Endothelial cell of umbilical vein (primary cell): Measurements from ENCODE around the gene MINDY3. TPM values are rescaled to one million over a fixed set of nuclear protein-coding genes. Genes with fewer than 3 reads are reported as not detected.
A peak's percentile ranks its signal among the peaks of the same experiment; 100 is the strongest.

Source experiments
- BruUV-seq: library from RNA; stranded (reverse); fragments of 400-500 nt; replicated peaks from 2 replicates; lab custom pipeline; 2021; lab: Mats Ljungman, UMichigan
- CTCF ChIA-PET: fragments of 300-600, 350-600 bp; sonication (Branson Sonifier 250); formaldehyde crosslinking; loops from one replicate; lab custom pipeline; 2021; ENCODE audit warnings: antibody characterized with exemption, inconsistent platforms; lab: Charles Lee
- POLR2A ChIA-PET: fragments of 300-600, 350-600 bp; sonication (Branson Sonifier 250); formaldehyde crosslinking; loops from one replicate; lab custom pipeline; 2021; ENCODE audit warnings: antibody characterized with exemption, inconsistent platforms; lab: Charles Lee
- DNase-seq: peaks from one replicate; pipeline ENCODE4 v3.0.0-alpha.2; 2011; ENCODE audit warnings: low read depth, low spot score
- FAIRE-seq: peaks from 2 replicates; lab custom pipeline; 2011; peaks lifted over from hg19 to GRCh38; lab: Jason Lieb, UNC
- H2AFZ ChIP-seq: 2 replicates; pipeline ENCODE4 v1.6.0; 2012; ENCODE audit warnings: low read depth, low read length, control low read depth, inconsistent platforms
- H3K27ac ChIP-seq: 2 replicates; pipeline ENCODE4 v1.5.1; 2011; ENCODE audit warnings: low read depth, mild to moderate bottlenecking, control low read depth, low read length, moderate library complexity; ENCODE audit not compliant: insufficient read depth
- H3K27me3 ChIP-seq, 2 experiments: 2 replicates each; pipeline versions ENCODE4 v1.6.0 to v1.6.1; 2011; ENCODE audit warnings: low read length in 2 of 2, mixed read lengths in 1 of 2; ENCODE audit not compliant: control insufficient read depth in 2 of 2, insufficient read depth in 2 of 2
- H3K36me3 ChIP-seq, 2 experiments: 2 replicates in 1 of 2; 3 replicates in 1 of 2; pipeline ENCODE4 v1.5.1; 2011; ENCODE audit warnings: low read length in 2 of 2, mild to moderate bottlenecking in 1 of 2, moderate library complexity in 1 of 2; ENCODE audit not compliant: control insufficient read depth in 2 of 2, insufficient read depth in 2 of 2; ENCODE audit errors: extremely low read depth in 1 of 2
- H3K4me1 ChIP-seq: 3 replicates; pipeline ENCODE4 v1.5.1; 2011; ENCODE audit warnings: mild to moderate bottlenecking, low read length; ENCODE audit not compliant: control insufficient read depth, insufficient read depth; ENCODE audit errors: extremely low read depth
- H3K4me2 ChIP-seq: 2 replicates; pipeline ENCODE4 v1.6.1; 2011; ENCODE audit warnings: low read length, control low read depth, mixed read lengths; ENCODE audit not compliant: insufficient read depth
- H3K4me3 ChIP-seq, 3 experiments: fragments of 200-600 bp in 1 of 3; sonication (generic), shearing (Covaris generic) in 1 of 3; replicated peaks in 1 of 3; 2 replicates each; pipeline ENCODE4 v1.5.1; 2011 to 2016; ENCODE audit warnings: control low read depth in 3 of 3, low read length in 3 of 3, mild to moderate bottlenecking in 2 of 3, inconsistent platforms in 1 of 3, low read depth in 1 of 3, moderate library complexity in 1 of 3; ENCODE audit not compliant: insufficient read depth in 1 of 3
- H3K79me2 ChIP-seq: 2 replicates; pipeline ENCODE4 v1.6.0; 2012; ENCODE audit warnings: low read length, inconsistent platforms; ENCODE audit not compliant: control insufficient read depth, insufficient read depth
- H3K9ac ChIP-seq: replicated peaks from 2 replicates; pipeline ENCODE3; 2011; ENCODE audit warnings: low read length, control low read depth; ENCODE audit not compliant: insufficient read depth; ENCODE audit errors: extremely low read depth
- H3K9me1 ChIP-seq: replicated peaks from 3 replicates; pipeline ENCODE4 v1.6.0; 2011; ENCODE audit warnings: mild to moderate bottlenecking, low read length; ENCODE audit not compliant: control insufficient read depth, insufficient read depth; ENCODE audit errors: extremely low read depth
- H3K9me3 ChIP-seq: replicated peaks from 2 replicates; pipeline ENCODE4 v1.5.1; 2012; ENCODE audit warnings: low read length, inconsistent platforms; ENCODE audit not compliant: control insufficient read depth, insufficient read depth
- H4K20me1 ChIP-seq: replicated peaks from 2 replicates; pipeline ENCODE3; 2011; ENCODE audit warnings: mild to moderate bottlenecking, low read length; ENCODE audit not compliant: control insufficient read depth, insufficient read depth; ENCODE audit errors: extremely low read depth
- CTCF ChIP-seq, 2 donors: IDR thresholded peaks; 1 replicate in 1 of 2; 2 replicates in 1 of 2; pipeline ENCODE4 v1.5.1; 2011; ENCODE audit warnings: low read length in 2 of 2, mild to moderate bottlenecking in 2 of 2, moderate library complexity in 2 of 2, control low read depth in 1 of 2, inconsistent platforms in 1 of 2, low read depth in 1 of 2; ENCODE audit not compliant: insufficient read depth in 1 of 2; ENCODE audit errors: extremely low read depth in 1 of 2
- EZH2 ChIP-seq: IDR thresholded peaks from 2 replicates; pipeline ENCODE4 v1.6.1; 2012; ENCODE audit warnings: borderline replicate concordance, low read depth, mild to moderate bottlenecking, moderate library complexity, low read length, inconsistent platforms; ENCODE audit not compliant: severe bottlenecking
- FOS ChIP-seq: IDR thresholded peaks from 2 replicates; pipeline ENCODE4 v1.6.1; 2011; ENCODE audit warnings: mild to moderate bottlenecking, low read length, moderate library complexity, borderline replicate concordance; ENCODE audit not compliant: insufficient read depth
- GATA2 ChIP-seq: IDR thresholded peaks from 2 replicates; pipeline ENCODE4 v1.7.0; 2011; ENCODE audit warnings: low read depth, mild to moderate bottlenecking, moderate library complexity, mixed read lengths, low read length; ENCODE audit not compliant: insufficient read length, insufficient read depth
- JUN ChIP-seq: IDR thresholded peaks from 2 replicates; pipeline ENCODE4 v1.6.1; 2011; ENCODE audit warnings: borderline replicate concordance, low read depth; ENCODE audit not compliant: insufficient read length, insufficient read depth
- MAX ChIP-seq: IDR thresholded peaks from 2 replicates; pipeline ENCODE4 v1.6.1; 2011; ENCODE audit not compliant: insufficient read depth, insufficient read length
- MYC ChIP-seq: IDR thresholded peaks from one replicate; pipeline ENCODE4 v1.6.1; 2011; ENCODE audit warnings: mild to moderate bottlenecking, low read depth, low read length
- POLR2A ChIP-seq: IDR thresholded peaks from 2 replicates; pipeline ENCODE4 v1.6.1; 2012; ENCODE audit warnings: low read depth, mild to moderate bottlenecking, control low read depth, low read length
- POLR2AphosphoS5 ChIP-seq: IDR thresholded peaks from 2 replicates; pipeline ENCODE4 v1.6.1; 2012; ENCODE audit warnings: low read depth, mild to moderate bottlenecking, control low read depth, low read length, moderate library complexity; ENCODE audit not compliant: insufficient read depth
- dilution Hi-C: fragments of 300-500 bp; cut with MboI; formaldehyde crosslinking; loops from one replicate; pipeline ENCODE4 v1.15.0; 2019; ENCODE audit warnings: low sequenced_read_pairs; ENCODE audit not compliant: extremely low pct_ligation_motif_present
- intact Hi-C: fragments of 100-400 bp; cut with micrococcal nuclease; formaldehyde crosslinking; loops from one replicate; pipeline ENCODE4 v1.10.0; 2022
- polyA plus RNA-seq, 4 experiments: library from polyadenylated mRNA; depleted of rRNA in 3 of 4; stranded (reverse) in 3 of 4; unstranded in 1 of 4; fragments of >200 nt; gene quantifications; 2 replicates each; pipeline versions ENCODE4 v1.2.1 to v1.2.3, GENCODE V29; 2011 to 2012; ENCODE audit warnings: missing spikeins in 1 of 4
- total RNA-seq: library from RNA; stranded (reverse); gene quantifications from 2 replicates; pipeline ENCODE4 v1.2.3, GENCODE V29; 2021

MINDY3 gene
- total and polyA plus RNA-seq, 2 donors (not counting 3 experiments of a cell fraction or from before 2014, with no cell fraction given): 7.5 to 20.2 TPM

GRCh38 chr10:15897287-15897686 is 37.0 kb upstream of the MINDY3 start:
- Histone ChIP-seq H3K36me3 (no peaks in the 10 kb centered on the region), H3K4me2 (peak overlapping the region; percentile 25), H2AFZ (no peak overlapping the region), H3K27me3 (peaks cover 3 to 18% of the 10 kb centered on the region in 2 experiments), H3K9me1 (no peaks in the 10 kb centered on the region), H3K4me3 (no peak overlapping the region), H3K9me3 (no peaks in the 10 kb centered on the region), H4K20me1 (no peaks in the 10 kb centered on the region), H3K9ac (no peak overlapping the region), H3K4me1 (peaks cover 12% of the 10 kb centered on the region), H3K79me2 (no peaks in the 10 kb centered on the region), H3K27ac (no peak overlapping the region)
- peak; percentile 84 for TF ChIP-seq FOS
- no peak for TF ChIP-seq MAX
- TF ChIP-seq CTCF (IDR thresholded peaks at IDR 0.05; ENCODE audit: extremely low read depth in 1 of 2, insufficient read depth in 1 of 2, low read depth in 1 of 2, low read length in 2 of 2): no peak
- no peak for TF ChIP-seq MYC
- no peak for TF ChIP-seq POLR2AphosphoS5
- no peak for TF ChIP-seq POLR2A
- TF ChIP-seq GATA2: no peak
- TF ChIP-seq EZH2: no peak
- TF ChIP-seq JUN: peak; percentile 42
- ChIA-PET POLR2A (no interaction called here), CTCF (interaction anchor here (0.6 to 1.7 kb wide), 4 partner anchors 12 to 880 kb away, joined by 3 to 5 read pairs (median 4); no protein-coding TSS in a partner anchor)
- DNase-seq: peak; percentile 46
- dilution Hi-C loops: no loop called here
- FAIRE-seq: peak; percentile 76
- BruUV-seq: no TSS peak
- intact Hi-C loops: no loop called here
